ENCODE measurements around the gene PBX3. TPM values are rescaled to one million over a fixed set of nuclear protein-coding genes. Genes with fewer than 3 reads are reported as not detected.
"Not testable (repeated sequence)": the region's sequence is repeated elsewhere in the genome, so short reads cannot be mapped to it uniquely, and the experiment has no call there.

PBX3 gene
- total RNA-seq, 2 donors from 2014 or later = 19.7 to 20.6 TPM

DNA sequence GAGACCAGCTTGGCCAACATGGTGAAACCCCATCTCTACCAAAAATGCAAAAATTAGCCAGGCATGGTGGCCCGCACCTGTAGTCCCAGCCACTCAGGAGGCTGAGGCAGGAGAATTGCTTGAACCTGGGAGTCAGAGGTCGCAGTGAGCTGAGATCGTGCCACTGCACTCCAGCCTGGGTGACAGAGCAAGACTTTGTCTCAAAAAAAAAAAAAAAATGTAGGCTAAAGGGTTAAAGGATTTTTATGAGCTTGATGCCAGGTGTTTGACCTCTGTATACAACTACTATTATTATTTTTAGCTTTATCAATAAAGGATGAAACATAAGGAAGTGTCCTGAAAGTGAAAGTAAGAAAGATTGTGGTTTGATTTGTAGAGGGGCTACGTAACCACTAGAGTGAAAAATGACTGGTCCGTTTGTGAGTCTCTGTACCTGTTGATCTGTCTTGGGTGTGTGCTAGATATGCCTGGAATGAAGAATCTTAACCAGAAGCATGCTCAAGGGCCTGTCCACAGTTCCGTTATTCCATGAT lies 76.8 kb downstream of the PBX3 start:
- H3K4me3 Mint-ChIP-seq = peak overlapping the region; percentile 75 to 88
- peak overlapping the region; percentile 89 for H3K27ac Mint-ChIP-seq
- DNase-seq = peak in 1 of 2 donors; percentile 8
- H3K27me3 Mint-ChIP-seq (ENCODE audit: low read depth); H3K36me3 Mint-ChIP-seq (ENCODE audit: insufficient read depth in 2 of 2); H3K9me3 Mint-ChIP-seq: not testable (repeated sequence)
- peak; percentile 99 for ATAC-seq (replicated peaks in 1 of 2)
- peaks cover 41% of the 10 kb centered on the region for H3K4me1 Mint-ChIP-seq (ENCODE audit: low read depth)

DNA sequence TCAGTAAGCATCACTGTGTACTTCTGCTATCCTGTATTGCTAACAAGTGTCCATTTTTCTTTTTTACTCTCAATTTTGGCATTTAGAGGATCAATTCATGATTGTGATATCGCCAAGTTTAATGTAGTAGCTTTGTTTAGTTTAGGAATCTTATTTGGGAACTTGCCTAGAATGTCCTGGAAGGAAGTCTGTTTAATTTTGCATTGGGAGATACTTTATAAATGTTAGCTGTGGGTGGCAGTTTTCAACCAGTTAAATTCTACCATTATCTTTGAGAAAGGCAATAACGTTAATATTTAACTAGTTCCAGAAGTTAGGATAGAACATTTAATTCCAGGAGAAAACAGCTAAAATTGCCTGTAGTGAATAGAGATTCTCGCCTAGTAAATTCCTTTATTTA lies 78.6 kb downstream of the PBX3 start:
- ATAC-seq (replicated peaks in 1 of 2) (no peak), DNase-seq (no peak)
- peaks cover 45% of the 10 kb centered on the region for H3K4me1 Mint-ChIP-seq (ENCODE audit: low read depth)
- H3K4me3 Mint-ChIP-seq = no peak overlapping the region
- H3K9me3 Mint-ChIP-seq = no peaks in the 10 kb centered on the region
- no peaks in the 10 kb centered on the region for H3K27me3 Mint-ChIP-seq (ENCODE audit: low read depth)
- H3K36me3 Mint-ChIP-seq (ENCODE audit: insufficient read depth in 2 of 2) = no peaks in the 10 kb centered on the region
- H3K27ac Mint-ChIP-seq = no peak overlapping the region

GRCh38 chr9:125826850-125827249 lies 79.7 kb downstream of the PBX3 start:
- H3K4me1 Mint-ChIP-seq (ENCODE audit: low read depth) = peaks cover 42% of the 10 kb centered on the region
- no peak overlapping the region for H3K27ac Mint-ChIP-seq
- ATAC-seq (replicated peaks in 1 of 2) = no peak

GRCh38 chr9:125829743-125830142 lies 82.6 kb downstream of the PBX3 start:
- Mint-ChIP-seq H3K27ac (peak overlapping the region; percentile 73), H3K27me3 (ENCODE audit: low read depth) (no peaks in the 10 kb centered on the region), H3K36me3 (ENCODE audit: insufficient read depth in 2 of 2) (peaks cover 0 to 4% of the 10 kb centered on the region in 2 donors), H3K9me3 (no peaks in the 10 kb centered on the region), H3K4me1 (ENCODE audit: low read depth) (peaks cover 29% of the 10 kb centered on the region), H3K4me3 (peak overlapping the region; percentile 77 to 92)
- DNase-seq = peak; percentile 27 to 30
- ATAC-seq (replicated peaks in 1 of 2) = peak; percentile 83 to 86

More at GRCh38 chr9:125826850-125827249, 79.7 kb downstream of the PBX3 start:
- Mint-ChIP-seq H3K9me3 (no peaks in the 10 kb centered on the region), H3K27me3 (ENCODE audit: low read depth) (no peaks in the 10 kb centered on the region), H3K4me3 (no peak overlapping the region), H3K36me3 (ENCODE audit: insufficient read depth in 2 of 2) (no peaks in the 10 kb centered on the region)
- DNase-seq = no peak

DNA sequence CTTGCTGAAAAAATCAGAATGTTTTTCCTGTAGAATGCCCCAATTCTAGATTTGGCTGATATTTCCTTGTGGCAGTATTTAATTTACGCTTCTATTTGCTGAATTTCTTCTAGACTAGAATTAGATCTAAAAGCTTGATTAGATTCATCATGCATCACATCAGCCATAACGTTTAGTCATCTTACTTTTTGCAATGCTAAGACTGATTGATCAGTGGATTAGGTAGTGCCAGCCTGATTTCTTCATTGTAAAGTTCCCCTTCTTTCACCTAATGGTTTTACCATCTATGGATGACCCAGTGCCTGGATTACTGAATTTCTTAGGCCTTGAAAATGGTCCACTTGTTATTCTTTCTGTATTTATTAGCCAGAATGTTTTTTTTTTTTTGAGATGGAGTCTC lies 83.9 kb downstream of the PBX3 start:
- Mint-ChIP-seq H3K27ac (no peak overlapping the region), H3K27me3 (ENCODE audit: low read depth) (no peaks in the 10 kb centered on the region), H3K4me1 (ENCODE audit: low read depth) (peaks cover 21% of the 10 kb centered on the region), H3K9me3 (no peaks in the 10 kb centered on the region), H3K36me3 (ENCODE audit: insufficient read depth in 2 of 2) (peaks cover 0 to 4% of the 10 kb centered on the region in 2 donors), H3K4me3 (peak overlapping the region; percentile 43 to 78)
- no peak for DNase-seq
- no peak for ATAC-seq (replicated peaks in 1 of 2)

GRCh38 chr9:125831616-125832015 lies 84.4 kb downstream of the PBX3 start:
- DNase-seq (no peak), ATAC-seq (replicated peaks in 1 of 2) (no peak)
- Mint-ChIP-seq H3K4me3 (no peak overlapping the region), H3K9me3 (no peaks in the 10 kb centered on the region), H3K4me1 (ENCODE audit: low read depth) (peaks cover 21% of the 10 kb centered on the region), H3K27ac (no peak overlapping the region), H3K36me3 (ENCODE audit: insufficient read depth in 2 of 2) (peaks cover 0 to 4% of the 10 kb centered on the region in 2 donors), H3K27me3 (ENCODE audit: low read depth) (no peaks in the 10 kb centered on the region)

DNA sequence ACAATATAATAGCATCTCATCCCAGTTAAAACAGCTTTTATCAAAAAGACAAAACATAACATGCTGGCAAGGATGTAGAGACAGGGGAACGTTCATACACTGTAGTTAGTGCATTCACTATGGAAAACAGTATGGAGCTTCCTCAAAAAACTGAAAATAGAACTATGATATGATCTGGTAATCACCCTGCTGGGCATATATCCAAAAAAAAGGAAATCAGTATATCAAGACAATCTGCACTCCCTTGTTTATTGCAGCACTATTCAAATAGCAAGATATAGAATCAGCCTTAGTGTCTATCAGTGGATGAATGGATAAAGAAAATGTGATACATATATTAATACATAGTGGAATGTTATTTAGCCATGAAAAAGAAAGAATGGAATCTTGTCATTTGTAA lies 88.5 kb downstream of the PBX3 start:
- no peak overlapping the region for H3K4me3 Mint-ChIP-seq
- no peak for ATAC-seq (replicated peaks in 1 of 2)
- peaks cover 0 to 4% of the 10 kb centered on the region in 2 donors for H3K36me3 Mint-ChIP-seq (ENCODE audit: insufficient read depth in 2 of 2)
- DNase-seq = no peak
- no peaks in the 10 kb centered on the region for H3K27me3 Mint-ChIP-seq (ENCODE audit: low read depth)
- H3K9me3 Mint-ChIP-seq = no peaks in the 10 kb centered on the region
- H3K4me1 Mint-ChIP-seq (ENCODE audit: low read depth) = peaks cover 13% of the 10 kb centered on the region
- no peak overlapping the region for H3K27ac Mint-ChIP-seq

DNA sequence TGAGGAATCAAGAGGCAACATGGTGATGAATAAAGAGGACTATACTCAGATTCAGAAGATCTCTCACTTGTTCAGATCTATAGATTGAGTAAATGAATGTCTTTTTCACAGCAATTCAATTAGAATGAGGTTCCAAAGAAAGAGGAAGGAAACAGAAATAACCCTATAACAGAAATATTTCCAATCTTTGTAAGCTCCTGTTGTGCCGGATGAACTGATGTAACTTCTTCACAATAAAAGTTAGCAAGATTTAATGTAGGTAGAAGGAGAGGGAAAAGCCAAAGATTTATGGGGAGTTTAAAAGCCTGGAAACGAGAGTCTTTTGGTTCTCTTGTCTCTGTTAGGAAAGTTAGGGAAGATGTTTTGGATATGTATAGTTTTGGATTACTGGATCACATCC lies 92.1 kb downstream of the PBX3 start:
- H3K4me3 Mint-ChIP-seq = no peak overlapping the region
- DNase-seq (no peak), ATAC-seq (replicated peaks in 1 of 2) (no peak)
- no peaks in the 10 kb centered on the region for H3K27me3 Mint-ChIP-seq (ENCODE audit: low read depth)
- peak overlapping the region; percentile 4 for H3K27ac Mint-ChIP-seq
- no peaks in the 10 kb centered on the region for H3K9me3 Mint-ChIP-seq
- H3K4me1 Mint-ChIP-seq (ENCODE audit: low read depth) = peaks cover 20% of the 10 kb centered on the region
- no peaks in the 10 kb centered on the region for H3K36me3 Mint-ChIP-seq (ENCODE audit: insufficient read depth in 2 of 2)

GRCh38 chr9:125841444-125841843 lies 94.3 kb downstream of the PBX3 start:
- ATAC-seq (replicated peaks in 1 of 2) (no peak), DNase-seq (no peak)
- Mint-ChIP-seq H3K9me3 (no peaks in the 10 kb centered on the region), H3K4me1 (ENCODE audit: low read depth) (peaks cover 20% of the 10 kb centered on the region), H3K4me3 (no peak overlapping the region), H3K27ac (no peak overlapping the region), H3K36me3 (ENCODE audit: insufficient read depth in 2 of 2) (no peaks in the 10 kb centered on the region), H3K27me3 (ENCODE audit: low read depth) (no peaks in the 10 kb centered on the region)

DNA sequence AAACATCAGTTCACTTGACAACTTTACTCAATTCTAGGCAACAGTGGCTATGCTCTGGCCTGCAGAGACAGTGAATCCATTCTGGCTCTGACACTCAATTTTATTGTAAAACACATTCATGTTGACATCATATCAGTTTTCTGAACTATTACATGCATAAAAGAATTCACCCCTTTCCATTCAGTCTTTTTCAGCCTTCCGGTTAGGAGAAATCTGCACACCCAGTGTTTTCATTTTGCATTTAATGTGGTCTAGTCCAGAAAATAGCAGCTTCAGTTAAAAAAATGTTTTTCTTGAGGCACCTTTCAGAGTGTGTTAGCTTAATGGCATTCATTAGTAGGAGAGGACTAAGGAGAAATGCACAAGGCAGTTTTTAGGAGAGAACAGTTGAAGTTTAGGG lies 95.1 kb downstream of the PBX3 start:
- Mint-ChIP-seq H3K9me3 (no peaks in the 10 kb centered on the region), H3K27me3 (ENCODE audit: low read depth) (no peaks in the 10 kb centered on the region), H3K4me1 (ENCODE audit: low read depth) (peaks cover 20% of the 10 kb centered on the region), H3K36me3 (ENCODE audit: insufficient read depth in 2 of 2) (no peaks in the 10 kb centered on the region), H3K4me3 (no peak overlapping the region), H3K27ac (no peak overlapping the region)
- ATAC-seq (replicated peaks in 1 of 2) = no peak
- no peak for DNase-seq

GRCh38 chr9:125843646-125844045 lies 96.5 kb downstream of the PBX3 start:
- H3K36me3 Mint-ChIP-seq (ENCODE audit: insufficient read depth in 2 of 2) = no peaks in the 10 kb centered on the region
- peaks cover 26% of the 10 kb centered on the region for H3K4me1 Mint-ChIP-seq (ENCODE audit: low read depth)
- no peak overlapping the region for H3K4me3 Mint-ChIP-seq
- no peaks in the 10 kb centered on the region for H3K9me3 Mint-ChIP-seq
- H3K27ac Mint-ChIP-seq = no peak overlapping the region
- DNase-seq = no peak
- no peaks in the 10 kb centered on the region for H3K27me3 Mint-ChIP-seq (ENCODE audit: low read depth)
- no peak for ATAC-seq (replicated peaks in 1 of 2)

GRCh38 chr9:125844611-125845010 lies 97.4 kb downstream of the PBX3 start:
- peaks cover 27% of the 10 kb centered on the region for H3K4me1 Mint-ChIP-seq (ENCODE audit: low read depth)
- ATAC-seq (replicated peaks in 1 of 2) (no peak), DNase-seq (no peak)
- H3K27me3 Mint-ChIP-seq (ENCODE audit: low read depth) = no peaks in the 10 kb centered on the region
- H3K4me3 Mint-ChIP-seq = no peak overlapping the region
- H3K27ac Mint-ChIP-seq = no peak overlapping the region
- H3K9me3 Mint-ChIP-seq = no peaks in the 10 kb centered on the region
- H3K36me3 Mint-ChIP-seq (ENCODE audit: insufficient read depth in 2 of 2) = no peaks in the 10 kb centered on the region

DNA sequence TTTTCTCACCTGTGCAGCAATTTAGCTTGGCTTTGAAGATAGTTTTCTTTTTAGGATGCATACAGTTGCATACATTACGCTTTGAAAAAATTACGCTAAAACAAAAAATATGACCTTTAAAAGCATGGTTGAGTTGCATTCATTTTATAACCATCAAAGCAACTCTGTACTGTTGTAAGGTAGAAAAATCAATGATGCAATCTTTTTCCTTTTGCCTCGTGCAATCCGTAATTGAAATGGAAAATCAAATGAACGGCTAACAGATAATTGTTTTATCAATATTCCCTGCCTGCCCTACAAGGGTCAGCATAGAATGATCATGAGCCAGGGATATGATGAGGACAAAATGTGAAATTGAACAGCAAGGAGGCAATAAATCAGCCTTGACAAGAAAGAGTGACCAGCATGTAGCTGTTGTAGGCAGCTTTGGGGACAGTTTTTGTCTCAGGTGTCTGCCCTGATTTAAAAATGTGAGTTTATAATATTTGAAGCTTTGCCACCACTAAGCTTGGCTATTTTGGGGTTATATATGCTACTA lies 98.2 kb downstream of the PBX3 start:
- Mint-ChIP-seq H3K4me1 (ENCODE audit: low read depth) (peaks cover 27% of the 10 kb centered on the region), H3K36me3 (ENCODE audit: insufficient read depth in 2 of 2) (no peaks in the 10 kb centered on the region)

DNA sequence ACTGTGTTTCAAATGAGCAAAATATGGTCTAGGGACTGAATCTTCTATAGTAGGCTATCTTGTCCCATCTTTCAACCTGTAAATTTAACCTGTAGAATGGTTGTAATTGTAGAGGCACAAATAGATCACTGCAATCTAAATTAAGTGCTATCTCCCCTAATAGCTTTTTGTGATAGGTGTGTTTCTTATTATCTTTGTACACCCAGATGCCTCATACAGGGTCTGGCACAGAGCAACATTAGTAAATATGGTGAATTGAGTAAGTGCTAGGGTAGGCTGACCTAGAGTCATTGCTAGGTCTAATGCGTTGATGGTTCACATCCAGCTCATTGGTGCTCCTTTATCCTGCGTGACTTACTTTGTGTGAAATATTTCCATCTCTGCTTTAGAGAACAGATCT lies 100.6 kb downstream of the PBX3 start:
- no peak overlapping the region for H3K4me3 Mint-ChIP-seq
- H3K36me3 Mint-ChIP-seq (ENCODE audit: insufficient read depth in 2 of 2) = no peaks in the 10 kb centered on the region
- H3K4me1 Mint-ChIP-seq (ENCODE audit: low read depth) = peaks cover 18% of the 10 kb centered on the region
- H3K9me3 Mint-ChIP-seq = no peaks in the 10 kb centered on the region
- no peak overlapping the region for H3K27ac Mint-ChIP-seq
- DNase-seq (no peak), ATAC-seq (replicated peaks in 1 of 2) (no peak)
- H3K27me3 Mint-ChIP-seq (ENCODE audit: low read depth) = no peaks in the 10 kb centered on the region

More for the DNA sequence above, 98.2 kb downstream of the PBX3 start:
- no peaks in the 10 kb centered on the region for H3K27me3 Mint-ChIP-seq (ENCODE audit: low read depth)
- no peak overlapping the region for H3K27ac Mint-ChIP-seq
- DNase-seq (no peak), ATAC-seq (replicated peaks in 1 of 2) (no peak)
- no peaks in the 10 kb centered on the region for H3K9me3 Mint-ChIP-seq
- H3K4me3 Mint-ChIP-seq = no peak overlapping the region
